ENCODE results near the gene TMOD4. TPM values are rescaled to one million over a fixed set of nuclear protein-coding genes. Genes with fewer than 3 reads are reported as not detected.

The TMOD4 gene
- total and polyA plus RNA-seq, 8 donors = 0.47 to 0.81 (median 0.56) TPM; not detected in 4

DNA sequence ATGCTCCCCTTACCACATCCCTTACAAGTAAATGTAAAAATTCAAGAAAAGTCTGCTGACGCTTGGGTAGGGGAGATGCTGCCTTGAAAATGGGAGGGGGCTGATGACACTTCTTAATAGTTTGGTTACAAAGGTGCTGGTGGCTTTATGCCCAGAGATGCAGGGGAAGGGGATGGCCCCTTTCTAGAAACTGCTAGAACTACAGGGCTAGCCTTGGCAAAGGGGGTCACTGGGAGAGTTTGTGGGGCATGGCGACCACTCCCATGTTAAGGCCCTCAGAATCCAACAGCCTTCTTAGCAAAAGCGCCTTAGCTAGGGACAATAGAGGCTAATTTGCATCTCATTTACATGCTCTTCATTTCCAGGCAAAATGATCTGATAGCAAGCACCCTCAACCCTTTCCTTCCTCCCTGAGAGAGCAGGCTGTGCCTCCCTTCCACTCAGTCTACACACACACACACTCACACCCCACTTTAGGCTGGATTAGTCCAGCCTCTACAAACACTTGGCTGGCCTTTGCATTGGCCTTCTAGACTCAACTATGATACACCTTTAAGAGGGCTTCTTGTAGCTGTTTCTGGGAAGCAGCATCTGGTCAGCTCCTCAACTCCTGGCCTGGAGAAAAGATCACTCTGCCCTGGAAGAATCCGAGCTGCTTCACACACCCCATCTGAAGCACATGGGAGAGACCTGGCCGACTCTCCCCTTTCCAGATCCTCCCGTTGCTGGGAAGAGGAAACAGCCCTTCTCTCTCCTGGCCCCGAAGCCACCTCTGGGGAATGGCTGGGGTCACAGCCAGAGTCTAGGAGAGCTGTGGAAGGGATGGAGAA, 31.1 kb downstream of the TMOD4 start:
- Histone ChIP-seq H3K27ac (no peak overlapping the region), H3K4me3 (peak overlapping the region in 1 of 4 donors; percentile 88), H3K36me3 (no peaks in the 10 kb centered on the region), H3K27me3 (no peaks in the 10 kb centered on the region), H3K4me1 (peaks cover 0 to 6% (median 0%) of the 10 kb centered on the region in 3 donors), H3K9me3 (no peaks in the 10 kb centered on the region)
- intact Hi-C loops (cut with DNase I) = loop anchor here in 1 of 3 donors (5.0 kb wide), 1 partner anchor 52 kb away; no protein-coding TSS in a partner anchor
- ATAC-seq (no peak), DNase-seq (no peak), FAIRE-seq (no peak)
- 73 to 74% methylated on average over 7 of the region's 7 CpGs for WGBS, 2 donors
- TF ChIP-seq, protein P1, sequence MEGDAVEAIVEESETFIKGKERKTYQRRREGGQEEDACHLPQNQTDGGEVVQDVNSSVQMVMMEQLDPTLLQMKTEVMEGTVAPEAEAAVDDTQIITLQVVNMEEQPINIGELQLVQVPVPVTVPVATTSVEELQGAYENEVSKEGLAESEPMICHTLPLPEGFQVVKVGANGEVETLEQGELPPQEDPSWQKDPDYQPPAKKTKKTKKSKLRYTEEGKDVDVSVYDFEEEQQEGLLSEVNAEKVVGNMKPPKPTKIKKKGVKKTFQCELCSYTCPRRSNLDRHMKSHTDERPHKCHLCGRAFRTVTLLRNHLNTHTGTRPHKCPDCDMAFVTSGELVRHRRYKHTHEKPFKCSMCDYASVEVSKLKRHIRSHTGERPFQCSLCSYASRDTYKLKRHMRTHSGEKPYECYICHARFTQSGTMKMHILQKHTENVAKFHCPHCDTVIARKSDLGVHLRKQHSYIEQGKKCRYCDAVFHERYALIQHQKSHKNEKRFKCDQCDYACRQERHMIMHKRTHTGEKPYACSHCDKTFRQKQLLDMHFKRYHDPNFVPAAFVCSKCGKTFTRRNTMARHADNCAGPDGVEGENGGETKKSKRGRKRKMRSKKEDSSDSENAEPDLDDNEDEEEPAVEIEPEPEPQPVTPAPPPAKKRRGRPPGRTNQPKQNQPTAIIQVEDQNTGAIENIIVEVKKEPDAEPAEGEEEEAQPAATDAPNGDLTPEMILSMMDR (IDR thresholded peaks at IDR 0.05) = no peak

DNA sequence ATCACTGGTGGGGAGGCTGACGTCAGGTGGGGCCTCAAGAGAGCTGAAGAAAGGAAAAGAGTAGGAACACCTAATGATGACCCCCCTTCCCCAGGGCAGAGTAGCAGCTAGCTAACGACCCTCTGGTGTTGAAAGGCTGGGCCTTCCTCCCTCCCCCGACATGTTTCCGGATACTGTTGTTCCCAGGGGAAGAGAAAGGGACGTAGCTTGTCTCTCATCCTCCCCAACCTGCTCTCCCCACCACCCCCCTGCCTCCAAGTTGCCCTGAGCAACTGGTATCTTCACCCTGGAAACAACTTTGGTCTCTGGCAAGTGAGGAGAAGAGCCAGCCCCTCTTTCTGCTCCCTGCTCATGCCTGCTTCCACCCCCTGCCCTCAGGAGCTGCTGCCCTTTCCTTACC, 31.8 kb downstream of the TMOD4 start:
- H3K27ac ChIP-seq = no peak overlapping the region
- no peaks in the 10 kb centered on the region for H3K36me3 ChIP-seq
- no peak for DNase-seq
- FAIRE-seq = no peak
- peaks cover 0 to 6% (median 0%) of the 10 kb centered on the region in 3 donors for H3K4me1 ChIP-seq
- H3K4me3 ChIP-seq = no peak overlapping the region
- WGBS, 2 donors = 70 to 78% methylated on average over 4 to 5 of the region's 5 CpGs
- H3K27me3 ChIP-seq = no peaks in the 10 kb centered on the region
- no peak for ATAC-seq
- TF ChIP-seq, protein P1 (IDR thresholded peaks at IDR 0.05) = no peak
- intact Hi-C loops (cut with DNase I) = loop anchor here in 1 of 3 donors (5.0 kb wide), 1 partner anchor 52 kb away; no protein-coding TSS in a partner anchor
- H3K9me3 ChIP-seq = no peaks in the 10 kb centered on the region

DNA sequence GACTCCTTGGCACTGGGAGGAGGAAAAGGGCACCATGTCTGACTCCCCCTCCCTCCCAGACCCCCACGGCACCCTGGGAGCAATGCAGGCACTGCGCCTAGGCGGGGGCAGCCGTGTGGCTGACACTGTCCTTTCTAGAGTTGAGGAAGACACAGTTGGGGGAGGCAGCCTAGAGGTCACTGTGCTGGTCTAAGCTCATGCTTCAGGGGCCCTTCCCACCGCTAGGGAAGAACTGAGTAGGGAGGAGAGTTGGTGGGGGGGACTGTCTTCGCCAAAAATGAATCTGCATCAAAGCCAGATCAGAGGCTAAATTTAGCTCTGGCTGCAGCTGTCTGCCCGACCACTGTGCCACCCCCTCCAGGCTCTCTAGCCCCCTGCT, 32.7 kb downstream of the TMOD4 start:
- Histone ChIP-seq H3K27me3 (no peaks in the 10 kb centered on the region), H3K36me3 (no peaks in the 10 kb centered on the region), H3K4me3 (no peak overlapping the region), H3K4me1 (peaks cover 0 to 6% (median 0%) of the 10 kb centered on the region in 3 donors), H3K9me3 (no peaks in the 10 kb centered on the region), H3K27ac (no peak overlapping the region)
- no peak for ATAC-seq
- DNase-seq = no peak
- no peak for FAIRE-seq
- WGBS, 2 donors = 78 to 86% methylated on average over 7 of the region's 7 CpGs
- TF ChIP-seq, protein P1 (IDR thresholded peaks at IDR 0.05) = no peak
- intact Hi-C loops (cut with DNase I) = loop anchor here in 1 of 3 donors (5.0 kb wide), 1 partner anchor 51 kb away; no protein-coding TSS in a partner anchor

DNA sequence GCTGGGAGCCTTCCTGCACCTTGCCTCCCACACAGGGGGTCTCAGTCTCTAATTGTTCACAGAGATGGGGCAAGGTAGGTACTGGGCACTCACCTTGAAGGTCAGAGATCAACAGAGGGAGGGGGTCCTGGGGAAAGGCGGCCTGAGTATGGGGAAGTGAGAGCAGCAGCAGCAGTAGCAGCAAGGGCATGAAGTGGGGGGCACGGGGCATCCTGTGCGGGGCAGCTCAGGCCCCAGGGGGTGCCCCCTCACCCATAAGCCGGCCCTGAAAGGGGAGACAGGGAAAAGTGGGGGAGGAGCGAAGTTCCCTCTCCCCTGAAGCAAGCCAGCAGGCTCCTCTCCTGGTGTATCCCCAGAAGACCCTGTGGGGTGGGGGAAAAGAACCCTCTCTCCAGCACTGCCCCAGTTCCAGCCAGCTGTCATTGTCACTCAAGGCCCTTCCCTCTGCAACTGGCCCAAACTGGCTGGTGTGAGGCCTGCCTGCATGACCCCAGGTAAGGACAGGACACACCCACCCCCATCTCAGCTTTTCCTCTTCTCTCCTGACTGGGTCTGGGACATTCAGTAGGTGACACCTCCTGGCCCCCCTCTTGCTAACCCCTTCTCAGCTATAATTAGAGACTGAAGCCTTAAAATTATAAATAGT, 33.2 kb downstream of the TMOD4 start:
- H3K4me1 ChIP-seq = peaks cover 0 to 6% (median 0%) of the 10 kb centered on the region in 3 donors
- ATAC-seq = no peak
- H3K27ac ChIP-seq = no peak overlapping the region
- FAIRE-seq = no peak
- intact Hi-C loops (cut with DNase I) = loop anchor here in 1 of 3 donors (5.0 kb wide), 1 partner anchor 50 kb away; no protein-coding TSS in a partner anchor
- WGBS, 2 donors = 74 to 78% methylated on average over 5 of the region's 5 CpGs
- TF ChIP-seq, protein P1 (IDR thresholded peaks at IDR 0.05) = no peak
- no peaks in the 10 kb centered on the region for H3K27me3 ChIP-seq
- no peak overlapping the region for H3K4me3 ChIP-seq
- no peak for DNase-seq
- no peaks in the 10 kb centered on the region for H3K36me3 ChIP-seq
- no peaks in the 10 kb centered on the region for H3K9me3 ChIP-seq

All from pancreas (tissue), 10 donors.